ENCODE results near the gene LURAP1L. TPM values are rescaled to one million over a fixed set of nuclear protein-coding genes. Genes with fewer than 3 reads are reported as not detected.
"Not testable (repeated sequence)": the region's sequence is repeated elsewhere in the genome, so short reads cannot be mapped to it uniquely, and the experiment has no call there.

LURAP1L gene
- total RNA-seq, 4 donors from 2014 or later: 9.1 to 19.8 (median 15.1) TPM

DNA sequence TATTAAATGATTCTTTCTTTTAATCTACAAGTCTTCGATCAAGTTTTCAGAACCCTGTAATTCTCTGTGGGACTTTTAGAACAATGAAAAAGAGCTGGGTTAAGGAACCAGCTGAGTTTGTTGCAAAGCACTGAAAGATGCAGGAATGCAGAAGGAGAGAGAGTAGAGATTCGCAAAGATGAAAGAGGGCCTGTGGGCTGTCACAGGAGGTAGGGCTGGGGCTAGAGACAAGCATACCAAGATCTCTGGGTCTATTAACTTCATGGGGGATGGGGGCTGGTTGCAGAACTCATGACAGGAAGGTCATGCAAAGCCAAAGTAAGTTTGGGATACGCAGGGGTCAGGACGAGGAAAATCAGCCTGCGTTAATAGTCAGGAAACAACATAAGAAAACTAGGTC lies 81.8 kb downstream of the LURAP1L start:
- intact Hi-C loops (cut with DNase I; ENCODE audit: low total_unique reads): no loop called here
- 66 to 86% methylated on average over 5 of the region's 5 CpGs for WGBS, 2 donors
- no peak overlapping the region for H3K4me3 ChIP-seq (ENCODE audit: low read depth, poor library complexity, severe bottlenecking)
- DNase-seq (ENCODE audit: low spot score in 2 of 2): no peak
- TF ChIP-seq POLR2A (IDR thresholded peaks at IDR 0.05): no peak

- 78 to 81% methylated on average over 5 of the region's 5 CpGs for WGBS, 2 donors
- TF ChIP-seq POLR2A (IDR thresholded peaks at IDR 0.05) (no peak), CTCF (IDR thresholded peaks at IDR 0.05) (no peak)
- DNase-seq (ENCODE audit: low spot score in 2 of 2): no peak
- no peak overlapping the region for H3K4me3 ChIP-seq (ENCODE audit: low read depth, poor library complexity, severe bottlenecking)
- intact Hi-C loops (cut with DNase I; ENCODE audit: low total_unique reads): no loop called here
Observed at GRCh38 chr9:12859704-12860251, 85.0 kb downstream of the LURAP1L start.

GRCh38 chr9:12860998-12861397 lies 86.2 kb downstream of the LURAP1L start:
- 90 to 100% methylated on average over 1 of the region's 1 CpG for WGBS, 2 donors
- DNase-seq (ENCODE audit: low spot score in 2 of 2): no peak
- intact Hi-C loops (cut with DNase I; ENCODE audit: low total_unique reads): no loop called here

DNA sequence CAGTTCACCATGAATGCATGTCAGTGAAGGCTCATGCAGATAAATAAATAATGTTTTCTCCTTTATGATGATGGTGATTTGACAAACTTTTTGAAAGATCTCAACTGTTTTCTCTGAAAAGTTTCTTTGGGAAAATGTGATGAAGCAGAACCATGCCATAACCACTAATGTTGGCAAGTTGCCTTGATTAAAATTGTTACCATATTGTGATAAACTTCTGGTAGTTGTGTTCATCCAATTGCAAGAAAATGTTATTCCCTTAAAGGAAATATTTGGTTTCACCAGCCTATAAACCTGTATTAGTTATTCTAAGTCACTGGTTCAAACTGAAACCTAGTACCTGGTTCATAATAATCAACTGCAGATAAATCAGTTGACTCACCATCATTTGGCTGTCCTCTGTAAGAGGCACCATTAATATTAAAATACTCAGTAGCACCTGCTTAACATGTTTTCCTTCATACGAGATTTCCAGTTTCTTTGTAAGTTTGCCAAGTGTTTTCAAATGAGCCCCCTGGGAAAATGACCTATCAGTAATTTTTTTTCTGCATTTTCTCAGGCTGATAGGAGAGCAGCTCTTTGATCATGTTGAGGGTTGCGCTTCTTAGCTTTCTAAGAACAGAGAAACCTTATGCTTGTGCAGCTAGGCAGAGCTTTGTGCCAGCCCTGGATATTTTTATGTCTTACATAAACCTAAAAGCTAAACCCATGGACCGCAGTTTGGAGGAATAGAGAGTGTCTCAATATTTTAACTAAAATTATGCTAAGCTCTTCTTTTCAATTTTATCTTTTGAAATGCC lies 88.0 kb downstream of the LURAP1L start:
- intact Hi-C loops (cut with DNase I; ENCODE audit: low total_unique reads): no loop called here
- no peak for TF ChIP-seq POLR2A (IDR thresholded peaks at IDR 0.05)
- TF ChIP-seq CTCF (IDR thresholded peaks at IDR 0.05): no peak
- H3K4me3 ChIP-seq (ENCODE audit: low read depth, poor library complexity, severe bottlenecking): no peak overlapping the region
- no peak for DNase-seq (ENCODE audit: low spot score in 2 of 2)
- WGBS, 2 donors: 44 to 48% methylated on average over 3 of the region's 3 CpGs

More at GRCh38 chr9:12860998-12861397, 86.2 kb downstream of the LURAP1L start:
- TF ChIP-seq POLR2A (IDR thresholded peaks at IDR 0.05): no peak
- no peak overlapping the region for H3K4me3 ChIP-seq (ENCODE audit: low read depth, poor library complexity, severe bottlenecking)

GRCh38 chr9:12863618-12864017 lies 88.8 kb downstream of the LURAP1L start:
- no peak for TF ChIP-seq CTCF (IDR thresholded peaks at IDR 0.05)
- no peak for TF ChIP-seq POLR2A (IDR thresholded peaks at IDR 0.05)
- H3K4me3 ChIP-seq (ENCODE audit: low read depth, poor library complexity, severe bottlenecking): no peak overlapping the region
- intact Hi-C loops (cut with DNase I; ENCODE audit: low total_unique reads): no loop called here
- no peak for DNase-seq (ENCODE audit: low spot score in 2 of 2)
- WGBS, 2 donors: 67 to 69% methylated on average over 1 of the region's 1 CpG

DNA sequence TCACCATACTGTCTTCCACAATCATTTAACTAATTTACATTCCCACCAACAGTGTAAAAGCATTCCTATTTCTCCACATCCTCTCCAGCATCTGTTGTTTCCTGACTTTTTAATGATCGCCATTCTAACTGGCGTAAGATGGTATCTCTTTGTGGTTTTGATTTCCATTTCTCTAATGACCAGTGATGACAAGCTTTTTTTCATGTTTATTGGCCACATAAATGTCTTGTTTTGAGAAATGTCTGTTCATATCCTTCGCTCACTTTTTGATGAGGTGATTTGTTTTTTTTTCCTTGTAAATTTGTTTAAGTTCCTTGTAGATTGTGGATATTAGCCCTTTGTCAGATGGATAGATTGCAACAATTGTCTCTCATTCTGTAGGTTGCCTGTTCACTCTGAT lies 90.6 kb downstream of the LURAP1L start:
- H3K4me3 ChIP-seq (ENCODE audit: low read depth, poor library complexity, severe bottlenecking); intact Hi-C loops (cut with DNase I; ENCODE audit: low total_unique reads); DNase-seq (ENCODE audit: low spot score in 2 of 2): not testable (repeated sequence)
- WGBS, 2 donors: 95 to 96% methylated on average over 3 of the region's 3 CpGs

Other genes starting within 250 kb of the LURAP1L start
- 10 to 100 TPM; 27.6 to 85.6 (median 53.5) TPM for gene TYRP1, start 81.6 kb upstream of the LURAP1L start, total RNA-seq

All from lower leg skin (tissue), 4 donors.